Measurements from ENCODE around the gene MBOAT7. TPM values are rescaled to one million over a fixed set of nuclear protein-coding genes. Genes with fewer than 3 reads are reported as not detected.

The MBOAT7 gene
- total RNA-seq, 1 experiment from 2014 or later = 100 TPM

DNA sequence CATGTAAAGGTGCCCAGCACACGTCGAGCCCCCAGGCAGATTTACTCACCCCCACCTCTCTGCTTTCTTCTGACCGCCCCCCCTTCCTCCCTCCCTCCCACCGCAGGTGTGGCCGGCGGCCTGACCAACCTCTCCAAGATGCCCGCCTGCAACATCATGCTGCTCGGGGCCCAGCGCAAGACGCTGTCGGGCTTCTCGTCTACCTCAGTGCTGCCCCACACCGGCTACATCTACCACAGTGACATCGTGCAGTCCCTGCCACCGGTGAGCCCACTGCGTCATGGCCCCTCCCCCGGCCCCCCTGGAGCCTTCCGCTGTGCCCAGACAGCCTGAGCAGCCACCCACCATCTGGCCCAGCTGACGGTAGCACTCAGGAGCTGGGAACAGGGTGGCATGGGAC, 65.0 kb downstream of the MBOAT7 start:
- Histone ChIP-seq H3K79me2 (ENCODE audit: insufficient read depth, low read length) (no peaks in the 10 kb centered on the region; the same call in 1 of the 2 replicates), H3K27ac (ENCODE audit: insufficient read length, low read depth, low read length) (no peak overlapping the region), H2BK20ac (ENCODE audit: low read depth, low read length, poor library complexity, severe bottlenecking) (no peak overlapping the region), H4K91ac (ENCODE audit: insufficient read length, low read depth, low read length) (no peak overlapping the region), H3K4ac (ENCODE audit: low read depth, low read length) (no peak overlapping the region), H3T11ph (ENCODE audit: low read length) (no peak overlapping the region), H2BK5ac (ENCODE audit: insufficient read length, low read length) (no peak overlapping the region), H4K8ac (replicated peaks; ENCODE audit: insufficient read length, low read depth, low read length) (no peak overlapping the region), H4K5ac (ENCODE audit: insufficient read length, low read depth, low read length) (no peak overlapping the region), H3K9ac (ENCODE audit: extremely low read depth, insufficient read length, low read length) (no peak overlapping the region), H2BK120ac (ENCODE audit: low read depth, low read length, poor library complexity, severe bottlenecking) (no peak overlapping the region), H2AFZ (ENCODE audit: low read length) (no peak overlapping the region), H3K27me3 (ENCODE audit: insufficient read depth, low read length) (no peaks in the 10 kb centered on the region), H2BK15ac (ENCODE audit: low read depth, low read length) (no peak overlapping the region), H3K4me2 (ENCODE audit: insufficient read depth, insufficient read length, low read length) (no peak overlapping the region), H2BK12ac (ENCODE audit: insufficient read length, low read depth, low read length) (no peak overlapping the region), H3K18ac (ENCODE audit: insufficient read length, low read depth, low read length) (no peak overlapping the region), H3K14ac (ENCODE audit: insufficient read depth, low read length) (no peak overlapping the region), H3K9me3 (ENCODE audit: control insufficient read depth, low read depth, low read length) (no peaks in the 10 kb centered on the region), H2AK5ac (ENCODE audit: insufficient read length, low read length) (no peak overlapping the region), H3K23ac (ENCODE audit: insufficient read length, low read depth, low read length) (no peak overlapping the region), H3K56ac (ENCODE audit: insufficient read length, low read depth, low read length) (no peak overlapping the region), H3K79me1 (ENCODE audit: insufficient read depth, low read depth, low read length, poor library complexity, severe bottlenecking) (no peaks in the 10 kb centered on the region), H3K23me2 (ENCODE audit: insufficient read length, low read depth, low read length, poor library complexity, severe bottlenecking) (no peaks in the 10 kb centered on the region), H3K4me1 (ENCODE audit: insufficient read depth, low read length) (no peaks in the 10 kb centered on the region), H4K20me1 (ENCODE audit: control insufficient read depth, insufficient read depth, insufficient read length) (no peaks in the 10 kb centered on the region)
- H3K27ac Mint-ChIP-seq = no peak overlapping the region
- TF ChIP-seq, protein P1, sequence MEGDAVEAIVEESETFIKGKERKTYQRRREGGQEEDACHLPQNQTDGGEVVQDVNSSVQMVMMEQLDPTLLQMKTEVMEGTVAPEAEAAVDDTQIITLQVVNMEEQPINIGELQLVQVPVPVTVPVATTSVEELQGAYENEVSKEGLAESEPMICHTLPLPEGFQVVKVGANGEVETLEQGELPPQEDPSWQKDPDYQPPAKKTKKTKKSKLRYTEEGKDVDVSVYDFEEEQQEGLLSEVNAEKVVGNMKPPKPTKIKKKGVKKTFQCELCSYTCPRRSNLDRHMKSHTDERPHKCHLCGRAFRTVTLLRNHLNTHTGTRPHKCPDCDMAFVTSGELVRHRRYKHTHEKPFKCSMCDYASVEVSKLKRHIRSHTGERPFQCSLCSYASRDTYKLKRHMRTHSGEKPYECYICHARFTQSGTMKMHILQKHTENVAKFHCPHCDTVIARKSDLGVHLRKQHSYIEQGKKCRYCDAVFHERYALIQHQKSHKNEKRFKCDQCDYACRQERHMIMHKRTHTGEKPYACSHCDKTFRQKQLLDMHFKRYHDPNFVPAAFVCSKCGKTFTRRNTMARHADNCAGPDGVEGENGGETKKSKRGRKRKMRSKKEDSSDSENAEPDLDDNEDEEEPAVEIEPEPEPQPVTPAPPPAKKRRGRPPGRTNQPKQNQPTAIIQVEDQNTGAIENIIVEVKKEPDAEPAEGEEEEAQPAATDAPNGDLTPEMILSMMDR (conservative IDR thresholded peaks at IDR 0.05) = no peak
- H3K27me3 Mint-ChIP-seq (ENCODE audit: low read depth) = no peaks in the 10 kb centered on the region
- peaks cover 41 to 81% (median 80%) of the 10 kb centered on the region in 3 experiments for H3K36me3 Mint-ChIP-seq (ENCODE audit: insufficient read depth in 1 of 3, low read depth in 3 of 3)
- no peak for DNase-seq
- H3K4me1 Mint-ChIP-seq = no peaks in the 10 kb centered on the region
- WGBS (ENCODE audit: extremely low coverage, insufficient read length, low lambda C conversion rate) = no CpG with 5 or more reads among the region's 19 CpGs
- H3K9me3 Mint-ChIP-seq = no peaks in the 10 kb centered on the region
- H3K4me3 Mint-ChIP-seq = no peak overlapping the region

Data from H9 (cell line).